Thoracic aorta (tissue), 2 donors: ENCODE measurements around the gene BANP. TPM values are rescaled to one million over a fixed set of nuclear protein-coding genes. Genes with fewer than 3 reads are reported as not detected.

Experiments used
- ATAC-seq: fragments of 150-250 bp; one replicate; pipeline ENCODE4 v1.8.0; 2017; ENCODE audit warnings: low read depth; ENCODE audit not compliant: insufficient number of reproducible peaks, low FRiP score
- DNase-seq: peaks from one replicate; pipeline ENCODE4 v3.0.0-alpha.2; 2020; ENCODE audit warnings: low spot score
- H3K27ac ChIP-seq, 2 donors: fragments of 200-600 bp; sonication (generic); 1 replicate in 1 of 2; 2 replicates in 1 of 2; pipeline ENCODE4 v1.5.1; 2016; ENCODE audit warnings: mild to moderate bottlenecking in 2 of 2, moderate library complexity in 2 of 2
- H3K27me3 ChIP-seq: fragments of 200-600 bp; sonication (generic); replicated peaks from 2 replicates; pipeline ENCODE4 v1.6.0; 2016; ENCODE audit warnings: mild to moderate bottlenecking; ENCODE audit not compliant: insufficient read depth
- H3K36me3 ChIP-seq: fragments of 200-600 bp; sonication (generic); one replicate; pipeline ENCODE4 v1.5.1; 2016
- H3K4me1 ChIP-seq, 2 donors: fragments of 200-600 bp; sonication (generic); 1 replicate in 1 of 2; 2 replicates in 1 of 2; pipeline versions ENCODE4 v1.5.1 to v1.6.0; 2016; ENCODE audit warnings: low read depth in 2 of 2, mild to moderate bottlenecking in 1 of 2; ENCODE audit not compliant: control insufficient read depth in 1 of 2
- H3K4me3 ChIP-seq: fragments of 200-600 bp; sonication (generic); 2 replicates; pipeline ENCODE4 v1.5.1; 2016; ENCODE audit warnings: mild to moderate bottlenecking
- H3K9me3 ChIP-seq: fragments of 200-600 bp; sonication (generic); 2 replicates; pipeline ENCODE4 v1.5.1; 2016
- total RNA-seq, 2 donors: library from RNA; depleted of rRNA; stranded (reverse); fragments of >200 nt; gene quantifications; one replicate each; pipeline versions ENCODE4 v1.1.0 to v1.2.3, GENCODE V29; 2016
- TF ChIP-seq, protein P1 (sequence below): fragments of 200-600 bp; sonication (generic); IDR thresholded peaks from one replicate; pipeline ENCODE4 v1.5.1; 2019; ENCODE audit warnings: antibody characterized with exemption

Gene BANP
- total RNA-seq, 2 donors from 2014 or later, result 18.6 to 21.8 TPM

DNA sequence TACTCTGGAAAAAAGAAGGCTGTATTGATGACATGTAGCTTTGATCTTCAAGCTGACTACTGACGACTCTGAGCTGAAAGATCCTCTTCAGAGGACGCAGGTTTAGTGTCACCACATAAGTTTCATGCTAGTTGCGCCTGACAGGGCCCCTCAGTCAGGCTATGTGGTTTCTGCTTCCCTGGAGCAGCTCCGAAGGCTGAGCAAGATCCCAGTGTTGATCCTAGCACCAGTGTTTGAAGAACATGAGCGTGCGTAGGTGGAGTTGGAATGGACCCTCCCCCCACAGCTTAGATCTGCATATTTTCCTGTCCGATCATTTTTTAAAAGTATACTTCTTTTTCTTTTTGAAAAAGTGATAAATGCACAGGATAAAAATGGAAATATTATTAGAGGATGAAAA, 17.3 kb downstream of the BANP start:
- DNase-seq, result no peak
- ATAC-seq, result no peak
- TF ChIP-seq, protein P1, sequence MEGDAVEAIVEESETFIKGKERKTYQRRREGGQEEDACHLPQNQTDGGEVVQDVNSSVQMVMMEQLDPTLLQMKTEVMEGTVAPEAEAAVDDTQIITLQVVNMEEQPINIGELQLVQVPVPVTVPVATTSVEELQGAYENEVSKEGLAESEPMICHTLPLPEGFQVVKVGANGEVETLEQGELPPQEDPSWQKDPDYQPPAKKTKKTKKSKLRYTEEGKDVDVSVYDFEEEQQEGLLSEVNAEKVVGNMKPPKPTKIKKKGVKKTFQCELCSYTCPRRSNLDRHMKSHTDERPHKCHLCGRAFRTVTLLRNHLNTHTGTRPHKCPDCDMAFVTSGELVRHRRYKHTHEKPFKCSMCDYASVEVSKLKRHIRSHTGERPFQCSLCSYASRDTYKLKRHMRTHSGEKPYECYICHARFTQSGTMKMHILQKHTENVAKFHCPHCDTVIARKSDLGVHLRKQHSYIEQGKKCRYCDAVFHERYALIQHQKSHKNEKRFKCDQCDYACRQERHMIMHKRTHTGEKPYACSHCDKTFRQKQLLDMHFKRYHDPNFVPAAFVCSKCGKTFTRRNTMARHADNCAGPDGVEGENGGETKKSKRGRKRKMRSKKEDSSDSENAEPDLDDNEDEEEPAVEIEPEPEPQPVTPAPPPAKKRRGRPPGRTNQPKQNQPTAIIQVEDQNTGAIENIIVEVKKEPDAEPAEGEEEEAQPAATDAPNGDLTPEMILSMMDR, result no peak

DNA sequence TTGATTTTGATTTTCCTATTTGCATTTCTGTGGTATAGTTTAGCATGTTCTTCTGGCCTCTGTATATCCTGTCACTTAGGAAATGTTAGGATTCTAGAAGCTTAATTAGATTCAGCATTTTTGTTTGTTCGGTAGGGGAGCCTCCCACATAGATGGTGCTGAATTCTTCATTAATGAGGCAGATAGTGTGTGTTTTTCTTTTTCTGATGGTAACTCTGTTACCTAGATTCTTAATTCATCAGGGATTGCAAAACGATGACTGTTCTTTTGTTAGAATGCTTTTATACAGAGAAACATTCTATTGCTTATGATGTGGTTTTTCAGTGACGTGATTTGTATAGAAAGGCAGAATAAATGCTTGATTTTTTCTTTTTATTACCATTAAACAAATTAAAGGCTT, 19.0 kb downstream of the BANP start:
- Histone ChIP-seq H3K4me3 (no peak overlapping the region), H3K36me3 (no peaks in the 10 kb centered on the region), H3K9me3 (peaks cover 14% of the 10 kb centered on the region), H3K27me3 (no peaks in the 10 kb centered on the region), H3K4me1 (peaks cover 17 to 33% of the 10 kb centered on the region in 2 donors), H3K27ac (no peak overlapping the region)
- ATAC-seq, result no peak
- DNase-seq, result no peak
- TF ChIP-seq, protein P1, result no peak

More for the DNA sequence above, 17.3 kb downstream of the BANP start:
- Histone ChIP-seq H3K4me3 (no peak overlapping the region), H3K4me1 (peaks cover 21 to 39% of the 10 kb centered on the region in 2 donors), H3K36me3 (no peaks in the 10 kb centered on the region), H3K27ac (peak overlapping the region in 1 of 2 donors; percentile 86), H3K27me3 (no peaks in the 10 kb centered on the region), H3K9me3 (peaks cover 14% of the 10 kb centered on the region)

DNA sequence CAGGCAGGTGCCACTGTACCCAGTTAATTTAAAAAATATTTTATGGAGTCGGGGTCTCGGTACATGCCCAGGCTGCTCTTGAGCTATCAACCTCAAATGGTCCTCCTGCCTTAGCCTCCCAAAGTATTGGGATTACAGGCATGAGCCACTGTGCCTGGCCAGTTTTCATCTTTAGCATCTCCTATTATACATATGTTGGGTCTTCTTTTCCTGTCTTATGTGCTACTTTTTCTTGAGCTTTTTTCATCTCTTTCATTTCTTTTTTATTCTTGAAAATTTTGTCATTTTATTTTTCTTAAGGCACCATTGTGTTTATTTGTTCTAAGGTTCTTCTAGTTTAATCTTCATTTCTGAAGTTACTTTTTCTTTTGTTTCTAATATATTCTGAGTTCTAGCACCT, 20.7 kb downstream of the BANP start:
- no peak for DNase-seq

GRCh38 chr16:87973717-87974116, 22.5 kb downstream of the BANP start:
- Histone ChIP-seq H3K27me3 (no peaks in the 10 kb centered on the region), H3K4me3 (no peak overlapping the region), H3K36me3 (no peaks in the 10 kb centered on the region), H3K9me3 (peaks cover 14% of the 10 kb centered on the region), H3K4me1 (no peaks in the 10 kb centered on the region), H3K27ac (no peak overlapping the region)
- no peak for DNase-seq
- TF ChIP-seq, protein P1, result no peak
- ATAC-seq, result no peak

More for the DNA sequence above, 20.7 kb downstream of the BANP start:
- no peak overlapping the region for H3K27ac ChIP-seq
- H3K27me3 ChIP-seq, result no peaks in the 10 kb centered on the region
- no peak overlapping the region for H3K4me3 ChIP-seq
- no peak for ATAC-seq
- TF ChIP-seq, protein P1, result no peak
- peaks cover 14% of the 10 kb centered on the region for H3K9me3 ChIP-seq
- H3K36me3 ChIP-seq, result no peaks in the 10 kb centered on the region
- peaks cover 7 to 16% of the 10 kb centered on the region in 2 donors for H3K4me1 ChIP-seq

- no peak for ATAC-seq
- H3K27ac ChIP-seq, result no peak overlapping the region
Observed at GRCh38 chr16:87974178-87974577, 22.9 kb downstream of the BANP start.

More at GRCh38 chr16:87974178-87974577, 22.9 kb downstream of the BANP start:
- H3K9me3 ChIP-seq, result peaks cover 14% of the 10 kb centered on the region
- no peaks in the 10 kb centered on the region for H3K4me1 ChIP-seq
- no peaks in the 10 kb centered on the region for H3K27me3 ChIP-seq
- DNase-seq, result no peak
- H3K36me3 ChIP-seq, result no peaks in the 10 kb centered on the region
- H3K4me3 ChIP-seq, result no peak overlapping the region
- TF ChIP-seq, protein P1, result no peak
